Caco-2 (cell line): Measurements from ENCODE around the gene MET. TPM values are rescaled to one million over a fixed set of nuclear protein-coding genes. Genes with fewer than 3 reads are reported as not detected.

Experiments
- BruUV-seq: library from RNA; stranded (reverse); fragments of 400-500 nt; replicated peaks from 2 replicates; lab custom pipeline; 2021; lab: Mats Ljungman, UMichigan
- CTCF ChIA-PET: fragments of 300-600 bp; sonication (Branson Sonifier 250); formaldehyde crosslinking; loops from one replicate; lab custom pipeline; 2022; ENCODE audit warnings: antibody characterized with exemption; lab: Charles Lee
- POLR2A ChIA-PET: fragments of 300-600 bp; sonication (Branson Sonifier 250); formaldehyde crosslinking; loops from one replicate; lab custom pipeline; 2022; ENCODE audit warnings: antibody characterized with exemption; lab: Charles Lee
- DNase-seq, 2 experiments: peaks; one replicate each; pipeline versions ENCODE4 v3.0.0 to v3.0.0-alpha.2; 2020 to 2022
- H3K27me3 ChIP-seq: replicated peaks from 2 replicates; pipeline ENCODE4 v1.6.0; 2011; ENCODE audit warnings: low read length; ENCODE audit not compliant: control insufficient read depth, insufficient read depth
- H3K36me3 ChIP-seq: 2 replicates; pipeline ENCODE4 v1.5.1; 2011; ENCODE audit warnings: low read length; ENCODE audit not compliant: control insufficient read depth, insufficient read depth
- H3K4me1 ChIP-seq: fragments of 250-450 bp; sonication (Bioruptor Pico); 2 replicates; pipeline ENCODE4 v1.5.1; 2020; ENCODE audit warnings: mild to moderate bottlenecking
- H3K4me3 ChIP-seq: 2 replicates; pipeline ENCODE4 v1.5.1; 2011; ENCODE audit warnings: low read depth, mild to moderate bottlenecking, control low read depth, low read length
- H3K9me3 ChIP-seq: fragments of 250-450 bp; sonication (Bioruptor Pico); 2 replicates; pipeline ENCODE4 v1.5.1; 2020; ENCODE audit warnings: mild to moderate bottlenecking, moderate library complexity
- H3K27ac Mint-ChIP-seq: one replicate; pipeline ENCODE4 v1.8.0; 2022; ENCODE audit warnings: mixed read lengths; ENCODE audit not compliant: unreplicated experiment
- H3K27me3 Mint-ChIP-seq: one replicate; pipeline ENCODE4 v1.8.0; 2022; ENCODE audit warnings: mixed read lengths; ENCODE audit not compliant: insufficient read depth, unreplicated experiment
- H3K36me3 Mint-ChIP-seq: one replicate; pipeline ENCODE4 v1.8.0; 2022; ENCODE audit warnings: mild to moderate bottlenecking, mixed read lengths; ENCODE audit not compliant: insufficient read depth, unreplicated experiment
- H3K4me1 Mint-ChIP-seq: one replicate; pipeline ENCODE4 v1.8.0; 2022; ENCODE audit warnings: low read depth, mixed read lengths; ENCODE audit not compliant: unreplicated experiment
- H3K4me3 Mint-ChIP-seq: one replicate; pipeline ENCODE4 v1.8.0; 2022; ENCODE audit warnings: mild to moderate bottlenecking, moderate library complexity, mixed read lengths; ENCODE audit not compliant: unreplicated experiment
- H3K9me3 Mint-ChIP-seq: one replicate; pipeline ENCODE4 v1.8.0; 2022; ENCODE audit warnings: mixed read lengths; ENCODE audit not compliant: unreplicated experiment
- CTCF ChIP-seq, 2 experiments: fragments of 200-600 bp in 1 of 2; IDR thresholded peaks; 1 replicate in 1 of 2; 2 replicates in 1 of 2; pipeline versions ENCODE4 v1.5.1 to v1.8.0; 2011 to 2022; ENCODE audit warnings: antibody characterized with exemption in 1 of 2, control low read depth in 1 of 2, inconsistent platforms in 1 of 2, low read depth in 1 of 2, low read length in 1 of 2, mild to moderate bottlenecking in 1 of 2, moderate library complexity in 1 of 2; ENCODE audit not compliant: insufficient read depth in 1 of 2, severe bottlenecking in 1 of 2, unreplicated experiment in 1 of 2
- intact Hi-C: fragments of 100-400 bp; cut with micrococcal nuclease; formaldehyde crosslinking; loops from one replicate; pipeline ENCODE4 v1.10.0; 2022; ENCODE audit not compliant: unreplicated experiment
- total RNA-seq: library from RNA; stranded (reverse); gene quantifications from 2 replicates; pipeline ENCODE4 v1.2.3, GENCODE V29; 2022

Gene MET
- total RNA-seq, 1 experiment from 2014 or later: 82.9 TPM

GRCh38 chr7:116705419-116705818, 33.4 kb downstream of the MET start:
- Mint-ChIP-seq H3K27ac (no peak overlapping the region), H3K36me3 (peaks cover 26% of the 10 kb centered on the region), H3K4me1 (peaks cover 25% of the 10 kb centered on the region), H3K27me3 (no peaks in the 10 kb centered on the region), H3K9me3 (no peaks in the 10 kb centered on the region), H3K4me3 (no peak overlapping the region)
- POLR2A ChIA-PET: no interaction called here
- DNase-seq: no peak
- BruUV-seq: no TSS peak
- Histone ChIP-seq H3K36me3 (no peaks in the 10 kb centered on the region; the same call in 1 of the 2 replicates), H3K27me3 (no peaks in the 10 kb centered on the region), H3K4me3 (no peak overlapping the region), H3K9me3 (no peaks in the 10 kb centered on the region), H3K4me1 (peaks cover 16% of the 10 kb centered on the region; the same call in 1 of the 2 replicates)
- CTCF ChIA-PET: no interaction called here
- intact Hi-C loops: no loop called here
- no peak for TF ChIP-seq CTCF (IDR thresholded peaks at IDR 0.05; ENCODE audit: insufficient read depth in 1 of 2, low read depth in 1 of 2, low read length in 1 of 2, severe bottlenecking in 1 of 2, unreplicated experiment in 1 of 2)

- intact Hi-C loops: no loop called here
- Histone ChIP-seq H3K9me3 (no peaks in the 10 kb centered on the region), H3K36me3 (no peaks in the 10 kb centered on the region; the same call in 1 of the 2 replicates), H3K4me1 (peaks cover 24% of the 10 kb centered on the region), H3K27me3 (no peaks in the 10 kb centered on the region), H3K4me3 (no peak overlapping the region)
- Mint-ChIP-seq H3K27me3 (no peaks in the 10 kb centered on the region), H3K36me3 (peaks cover 26% of the 10 kb centered on the region), H3K4me1 (peaks cover 35% of the 10 kb centered on the region), H3K9me3 (no peaks in the 10 kb centered on the region), H3K27ac (no peak overlapping the region), H3K4me3 (no peak overlapping the region)
- no peak for DNase-seq
- TF ChIP-seq CTCF (IDR thresholded peaks at IDR 0.05; ENCODE audit: insufficient read depth in 1 of 2, low read depth in 1 of 2, low read length in 1 of 2, severe bottlenecking in 1 of 2, unreplicated experiment in 1 of 2): no peak
- CTCF ChIA-PET: no interaction called here
- BruUV-seq: no TSS peak
- POLR2A ChIA-PET: no interaction called here
Measured at GRCh38 chr7:116706668-116707126, 34.7 kb downstream of the MET start.

- TF ChIP-seq CTCF (IDR thresholded peaks at IDR 0.05; ENCODE audit: insufficient read depth in 1 of 2, low read depth in 1 of 2, low read length in 1 of 2, severe bottlenecking in 1 of 2, unreplicated experiment in 1 of 2): no peak
- Mint-ChIP-seq H3K27ac (no peak overlapping the region), H3K9me3 (no peaks in the 10 kb centered on the region), H3K36me3 (peaks cover 23% of the 10 kb centered on the region), H3K4me3 (no peak overlapping the region), H3K4me1 (peaks cover 37% of the 10 kb centered on the region), H3K27me3 (no peaks in the 10 kb centered on the region)
- Histone ChIP-seq H3K27me3 (no peaks in the 10 kb centered on the region), H3K36me3 (no peaks in the 10 kb centered on the region; the same call in 1 of the 2 replicates), H3K4me3 (no peak overlapping the region), H3K9me3 (no peaks in the 10 kb centered on the region), H3K4me1 (peaks cover 21% of the 10 kb centered on the region)
- DNase-seq: no peak
- intact Hi-C loops: no loop called here
- BruUV-seq: no TSS peak
- POLR2A ChIA-PET: no interaction called here
- CTCF ChIA-PET: no interaction called here
Measured at GRCh38 chr7:116707289-116707688, 35.3 kb downstream of the MET start.
